Mucosa of stomach (tissue), 1 donor: ENCODE measurements around the gene TFAP2A.

Experiments
- H3K27me3 ChIP-seq: one replicate; pipeline ENCODE4 v1.7.0; 2013; ENCODE audit warnings: mild to moderate bottlenecking, low read length; ENCODE audit not compliant: control insufficient read depth, insufficient read depth
- H3K36me3 ChIP-seq: one replicate; pipeline ENCODE4 v1.7.0; 2013; ENCODE audit warnings: low read length; ENCODE audit not compliant: control insufficient read depth, insufficient read depth
- H3K4me1 ChIP-seq: one replicate; pipeline ENCODE4 v1.7.0; 2013; ENCODE audit warnings: mild to moderate bottlenecking, low read length; ENCODE audit not compliant: control insufficient read depth, insufficient read depth
- H3K4me3 ChIP-seq: one replicate; pipeline ENCODE4 v1.7.0; 2013; ENCODE audit warnings: low read length
- H3K9ac ChIP-seq: one replicate; pipeline ENCODE4 v1.7.0; 2013; ENCODE audit warnings: mild to moderate bottlenecking, low read length, moderate library complexity
- H3K9me3 ChIP-seq: one replicate; pipeline ENCODE4 v1.7.0; 2013; ENCODE audit warnings: mild to moderate bottlenecking, low read length, moderate library complexity; ENCODE audit not compliant: control insufficient read depth
- donor health status: Pancreatic carcinoma.

Gene TFAP2A

DNA sequence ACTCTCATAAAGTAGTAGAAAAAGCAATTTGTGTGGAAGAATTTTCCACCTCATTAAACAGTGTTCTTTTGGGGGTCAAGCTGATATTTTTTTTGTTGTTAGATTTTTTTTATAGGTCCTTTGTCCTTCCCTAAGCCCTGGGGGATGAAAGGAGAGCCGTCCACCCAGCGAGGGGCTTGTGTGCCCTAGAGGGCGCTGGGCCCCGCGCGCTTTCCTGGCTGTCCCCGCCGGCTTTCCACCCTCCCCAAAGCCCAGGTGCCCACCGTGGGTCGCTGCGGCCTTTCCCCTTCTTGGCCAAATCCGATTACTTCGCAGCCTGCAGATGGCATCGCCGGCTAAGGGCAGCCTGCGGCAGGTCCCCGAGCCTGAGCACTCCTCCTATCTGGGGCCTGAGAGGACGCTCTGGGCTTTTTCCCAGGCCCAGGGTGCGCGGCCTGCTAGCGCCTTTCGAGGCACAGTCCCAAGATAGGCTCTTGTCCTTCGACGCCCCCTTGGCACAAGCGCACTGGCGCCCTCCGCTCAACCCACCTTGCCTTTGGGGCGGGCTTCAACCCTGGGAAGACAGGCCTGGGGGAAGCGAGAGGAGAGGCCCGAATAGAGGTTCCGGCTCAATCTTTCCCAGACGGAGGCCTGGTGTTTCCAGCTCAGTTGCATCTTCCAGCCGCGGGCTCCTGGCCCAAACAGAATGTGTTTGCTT, 33.6 kb downstream of the TFAP2A start:
- Histone ChIP-seq H3K9ac (no peak overlapping the region), H3K27me3 (peaks cover 59% of the 10 kb centered on the region), H3K36me3 (no peaks in the 10 kb centered on the region), H3K4me1 (peaks cover 10% of the 10 kb centered on the region), H3K4me3 (no peak overlapping the region), H3K9me3 (peaks cover 5% of the 10 kb centered on the region)

DNA sequence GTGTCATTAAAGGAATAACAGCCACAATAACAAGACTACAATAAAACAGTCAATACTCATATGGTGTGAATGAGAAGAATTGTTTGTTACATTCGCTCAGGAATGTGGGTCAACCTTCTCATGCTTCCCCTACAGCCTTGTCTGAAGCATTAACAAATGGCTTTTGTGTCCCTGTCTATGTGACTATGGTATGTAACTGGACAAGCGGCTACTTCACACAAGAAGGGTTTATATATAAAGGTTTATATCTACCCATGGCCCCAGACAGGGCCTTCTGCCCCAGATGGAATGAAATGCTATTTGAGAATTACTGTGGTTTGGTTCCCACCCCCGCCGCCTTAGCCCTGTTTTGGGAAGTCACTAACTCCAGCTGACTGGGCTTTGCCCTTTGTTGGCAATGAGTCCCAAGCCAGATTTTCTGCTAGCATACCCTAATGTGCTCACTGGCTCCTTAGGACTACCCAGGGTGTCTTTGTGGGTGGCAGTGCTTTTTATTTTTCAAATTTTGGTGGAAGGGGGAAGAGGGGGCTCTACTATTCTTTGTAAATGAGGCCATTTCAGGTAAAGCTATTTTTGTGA, 39.4 kb downstream of the TFAP2A start:
- Histone ChIP-seq H3K9me3 (no peaks in the 10 kb centered on the region), H3K4me3 (no peak overlapping the region), H3K36me3 (no peaks in the 10 kb centered on the region), H3K27me3 (peaks cover under 1% of the 10 kb centered on the region), H3K9ac (no peak overlapping the region), H3K4me1 (no peaks in the 10 kb centered on the region)

DNA sequence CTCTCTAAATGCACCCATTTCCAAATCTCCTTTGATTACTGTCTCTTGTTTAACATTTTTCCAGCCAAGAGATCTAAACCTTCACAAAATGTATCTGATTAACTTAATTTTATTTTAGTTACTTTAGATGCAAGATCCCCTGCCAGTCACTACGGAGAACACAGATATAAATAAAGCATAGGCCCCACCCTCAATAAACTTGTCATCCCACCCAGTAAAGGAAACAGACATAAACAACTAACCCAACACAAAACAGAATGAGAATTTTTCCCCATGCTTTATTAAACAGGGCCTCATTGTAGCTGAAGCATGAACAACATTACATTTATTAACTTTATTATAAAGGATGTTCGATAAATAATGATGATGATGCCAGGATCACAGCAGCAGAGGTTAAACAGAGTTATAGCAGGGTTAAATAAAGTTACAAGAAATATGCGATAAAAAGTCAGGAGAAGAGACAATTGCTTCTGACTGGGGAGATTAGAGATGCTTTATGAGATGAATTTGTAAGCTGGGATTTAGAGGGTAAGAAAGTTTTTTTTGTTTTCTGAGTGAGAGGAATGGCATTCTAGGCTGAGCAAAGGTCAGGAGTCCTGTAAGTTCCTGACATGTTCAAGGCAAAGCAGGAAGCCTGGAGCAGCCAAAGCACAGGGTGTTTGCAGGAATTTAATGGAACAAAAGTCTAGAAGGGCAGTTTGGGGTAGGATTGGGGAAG, 41.1 kb downstream of the TFAP2A start:
- H3K36me3 ChIP-seq, result no peaks in the 10 kb centered on the region
- H3K27me3 ChIP-seq, result no peaks in the 10 kb centered on the region
- H3K9ac ChIP-seq, result no peak overlapping the region
- H3K4me1 ChIP-seq, result no peaks in the 10 kb centered on the region
- H3K4me3 ChIP-seq, result no peak overlapping the region
- H3K9me3 ChIP-seq, result no peaks in the 10 kb centered on the region

- Histone ChIP-seq H3K4me1 (no peaks in the 10 kb centered on the region), H3K27me3 (no peaks in the 10 kb centered on the region), H3K9me3 (no peaks in the 10 kb centered on the region), H3K36me3 (no peaks in the 10 kb centered on the region), H3K9ac (no peak overlapping the region), H3K4me3 (no peak overlapping the region)
Observed at GRCh38 chr6:10369896-10370295, 45.0 kb downstream of the TFAP2A start.

DNA sequence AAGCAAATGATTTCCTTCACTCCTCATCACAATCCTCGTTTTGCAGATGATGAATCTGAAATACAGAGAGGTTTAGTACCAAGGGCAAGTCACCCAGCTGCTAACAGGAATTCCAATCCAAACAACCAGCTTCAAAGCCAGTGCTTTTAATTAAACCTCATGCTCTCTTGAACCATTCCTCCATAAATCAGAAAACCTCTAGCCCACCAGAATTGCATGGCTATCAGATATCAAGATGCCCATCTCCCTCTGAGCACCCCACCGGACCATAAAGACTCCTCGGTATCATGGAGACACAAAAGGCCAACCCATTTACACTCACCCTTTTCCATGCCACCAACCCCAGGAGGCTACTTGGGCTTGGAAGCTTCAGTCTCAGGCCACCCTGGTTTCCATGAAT, 46.0 kb downstream of the TFAP2A start:
- Histone ChIP-seq H3K9me3 (no peaks in the 10 kb centered on the region), H3K4me1 (no peaks in the 10 kb centered on the region), H3K36me3 (no peaks in the 10 kb centered on the region), H3K27me3 (no peaks in the 10 kb centered on the region), H3K4me3 (no peak overlapping the region), H3K9ac (no peak overlapping the region)

GRCh38 chr6:10363911-10364310, 51.0 kb downstream of the TFAP2A start:
- Histone ChIP-seq H3K36me3 (no peaks in the 10 kb centered on the region), H3K9me3 (no peaks in the 10 kb centered on the region), H3K4me3 (no peak overlapping the region)

DNA sequence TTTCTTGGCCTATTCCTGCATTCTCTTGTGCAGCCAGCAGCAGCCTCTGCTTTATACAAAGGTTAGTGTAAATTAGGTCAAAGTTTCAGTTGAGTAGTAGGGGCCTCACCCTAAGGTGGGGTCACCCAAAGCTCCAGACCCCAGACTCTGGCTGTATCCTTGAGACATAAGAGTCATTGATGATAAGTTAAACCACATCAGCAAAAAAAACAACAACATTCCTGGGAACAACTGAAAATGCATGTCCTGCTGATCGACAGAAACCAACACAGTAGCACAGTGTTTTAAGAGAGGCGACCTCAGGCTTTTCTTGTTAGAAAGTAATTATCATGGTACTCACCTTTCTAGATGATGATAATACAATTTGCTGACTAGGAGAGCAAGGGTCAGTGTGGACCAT, 52.6 kb downstream of the TFAP2A start:
- no peaks in the 10 kb centered on the region for H3K4me1 ChIP-seq
- no peak overlapping the region for H3K9ac ChIP-seq
- H3K27me3 ChIP-seq, result no peaks in the 10 kb centered on the region

More at GRCh38 chr6:10363911-10364310, 51.0 kb downstream of the TFAP2A start:
- Histone ChIP-seq H3K4me1 (no peaks in the 10 kb centered on the region), H3K9ac (no peak overlapping the region), H3K27me3 (no peaks in the 10 kb centered on the region)

GRCh38 chr6:10361428-10361827, 53.4 kb downstream of the TFAP2A start:
- H3K9me3 ChIP-seq, result no peaks in the 10 kb centered on the region
- no peaks in the 10 kb centered on the region for H3K36me3 ChIP-seq
- no peaks in the 10 kb centered on the region for H3K4me1 ChIP-seq
- no peak overlapping the region for H3K9ac ChIP-seq
- H3K27me3 ChIP-seq, result no peaks in the 10 kb centered on the region
- no peak overlapping the region for H3K4me3 ChIP-seq

More for the DNA sequence above, 52.6 kb downstream of the TFAP2A start:
- Histone ChIP-seq H3K36me3 (no peaks in the 10 kb centered on the region), H3K4me3 (no peak overlapping the region), H3K9me3 (no peaks in the 10 kb centered on the region)

- H3K4me3 ChIP-seq, result no peak overlapping the region
- no peaks in the 10 kb centered on the region for H3K4me1 ChIP-seq
- H3K9ac ChIP-seq, result no peak overlapping the region
- H3K36me3 ChIP-seq, result no peaks in the 10 kb centered on the region
- no peaks in the 10 kb centered on the region for H3K27me3 ChIP-seq
- H3K9me3 ChIP-seq, result no peaks in the 10 kb centered on the region
Observed at GRCh38 chr6:10359581-10359980, 55.3 kb downstream of the TFAP2A start.

- H3K4me1 ChIP-seq, result no peaks in the 10 kb centered on the region
Observed at GRCh38 chr6:10355115-10355702, 59.7 kb downstream of the TFAP2A start.

DNA sequence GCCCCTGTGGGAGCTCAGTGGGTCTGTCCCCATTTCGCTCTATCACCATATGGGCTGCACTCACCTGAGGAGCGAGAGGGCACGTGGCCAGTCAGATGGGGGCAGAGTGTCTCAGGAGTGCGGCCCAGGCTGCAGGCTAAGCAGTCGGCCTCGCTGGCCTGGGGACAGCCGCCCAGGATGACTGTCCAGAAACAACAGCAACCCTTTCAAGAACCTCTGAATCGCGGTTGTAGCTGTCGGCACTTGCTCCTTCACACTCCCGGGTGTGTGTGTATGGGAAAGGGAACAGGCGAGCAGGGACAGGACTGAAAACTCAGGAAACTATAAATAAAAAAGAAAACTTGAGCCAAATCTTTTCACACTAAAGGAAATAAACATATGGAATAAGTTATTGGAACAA, 63.1 kb downstream of the TFAP2A start:
- Histone ChIP-seq H3K36me3 (no peaks in the 10 kb centered on the region), H3K27me3 (no peaks in the 10 kb centered on the region), H3K9me3 (no peaks in the 10 kb centered on the region), H3K4me3 (no peak overlapping the region), H3K4me1 (no peaks in the 10 kb centered on the region), H3K9ac (no peak overlapping the region)

More at GRCh38 chr6:10355115-10355702, 59.7 kb downstream of the TFAP2A start:
- no peaks in the 10 kb centered on the region for H3K9me3 ChIP-seq
- no peak overlapping the region for H3K9ac ChIP-seq
- H3K4me3 ChIP-seq, result no peak overlapping the region
- no peaks in the 10 kb centered on the region for H3K27me3 ChIP-seq
- no peaks in the 10 kb centered on the region for H3K36me3 ChIP-seq

GRCh38 chr6:10350720-10351119, 64.2 kb downstream of the TFAP2A start:
- Histone ChIP-seq H3K9ac (no peak overlapping the region), H3K4me3 (no peak overlapping the region), H3K4me1 (no peaks in the 10 kb centered on the region), H3K27me3 (no peaks in the 10 kb centered on the region), H3K36me3 (no peaks in the 10 kb centered on the region), H3K9me3 (no peaks in the 10 kb centered on the region)
